OCI-LY1 (cell line): ENCODE measurements around the gene ARHGEF16.

Experiments
- EZH2 ChIP-seq: fragments of 200-600 bp; sonication (generic), shearing (Covaris generic); IDR thresholded peaks from 2 replicates; pipeline ENCODE4 v1.8.0; 2017; ENCODE audit warnings: borderline replicate concordance, mixed run types, mild to moderate bottlenecking, antibody characterized with exemption, low read length, moderate library complexity, mixed read lengths
- TF ChIP-seq, protein P1 (sequence below): fragments of 200-600 bp; sonication (generic), shearing (Covaris generic); IDR thresholded peaks from 2 replicates; pipeline ENCODE4 v1.5.1; 2017; ENCODE audit warnings: mild to moderate bottlenecking, antibody characterized with exemption, low read length, moderate library complexity, mixed read lengths

GRCh38 chr1:3497521-3497920 is 43.1 kb downstream of the ARHGEF16 start:
- TF ChIP-seq, protein P1, sequence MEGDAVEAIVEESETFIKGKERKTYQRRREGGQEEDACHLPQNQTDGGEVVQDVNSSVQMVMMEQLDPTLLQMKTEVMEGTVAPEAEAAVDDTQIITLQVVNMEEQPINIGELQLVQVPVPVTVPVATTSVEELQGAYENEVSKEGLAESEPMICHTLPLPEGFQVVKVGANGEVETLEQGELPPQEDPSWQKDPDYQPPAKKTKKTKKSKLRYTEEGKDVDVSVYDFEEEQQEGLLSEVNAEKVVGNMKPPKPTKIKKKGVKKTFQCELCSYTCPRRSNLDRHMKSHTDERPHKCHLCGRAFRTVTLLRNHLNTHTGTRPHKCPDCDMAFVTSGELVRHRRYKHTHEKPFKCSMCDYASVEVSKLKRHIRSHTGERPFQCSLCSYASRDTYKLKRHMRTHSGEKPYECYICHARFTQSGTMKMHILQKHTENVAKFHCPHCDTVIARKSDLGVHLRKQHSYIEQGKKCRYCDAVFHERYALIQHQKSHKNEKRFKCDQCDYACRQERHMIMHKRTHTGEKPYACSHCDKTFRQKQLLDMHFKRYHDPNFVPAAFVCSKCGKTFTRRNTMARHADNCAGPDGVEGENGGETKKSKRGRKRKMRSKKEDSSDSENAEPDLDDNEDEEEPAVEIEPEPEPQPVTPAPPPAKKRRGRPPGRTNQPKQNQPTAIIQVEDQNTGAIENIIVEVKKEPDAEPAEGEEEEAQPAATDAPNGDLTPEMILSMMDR = no peak
- TF ChIP-seq EZH2 = no peak
